MCF 10A (cell line): Measurements from ENCODE around the gene PHLDB3. TPM values are rescaled to one million over a fixed set of nuclear protein-coding genes. Genes with fewer than 3 reads are reported as not detected.

Experiments used
- BruUV-seq: library from RNA; stranded (reverse); fragments of 400-500 nt; replicated peaks from 2 replicates; lab custom pipeline; 2021; lab: Mats Ljungman, UMichigan
- CTCF ChIA-PET: fragments of 300-600 bp; sonication (Branson Sonifier 250); formaldehyde crosslinking; extraction: SDS; loops from one replicate; lab custom pipeline; 2021; ENCODE audit warnings: antibody characterized with exemption, inconsistent platforms; lab: Yijun Ruan, JAX
- POLR2A ChIA-PET: fragments of 300-600, 350-650 bp; sonication (Branson Sonifier 250); formaldehyde crosslinking; extraction: SDS; loops from one replicate; lab custom pipeline; 2020; ENCODE audit warnings: antibody characterized with exemption, inconsistent platforms; lab: Yijun Ruan, JAX
- DNase-seq: peaks from one replicate; pipeline ENCODE4 v3.0.0-alpha.2; 2018; ENCODE audit not compliant: unreplicated experiment
- H3K27ac Mint-ChIP-seq: one replicate; pipeline ENCODE4 v1.8.0; 2022; ENCODE audit warnings: mild to moderate bottlenecking, low read depth, mixed read lengths; ENCODE audit not compliant: unreplicated experiment
- H3K27me3 Mint-ChIP-seq: one replicate; pipeline ENCODE4 v1.8.0; 2022; ENCODE audit warnings: mixed read lengths; ENCODE audit not compliant: insufficient read depth, unreplicated experiment
- H3K36me3 Mint-ChIP-seq: one replicate; pipeline ENCODE4 v1.8.0; 2022; ENCODE audit warnings: mild to moderate bottlenecking, moderate library complexity, mixed read lengths; ENCODE audit not compliant: insufficient read depth, unreplicated experiment
- H3K4me1 Mint-ChIP-seq: one replicate; pipeline ENCODE4 v1.8.0; 2022; ENCODE audit warnings: mixed read lengths; ENCODE audit not compliant: insufficient read depth, unreplicated experiment
- H3K4me3 Mint-ChIP-seq: one replicate; pipeline ENCODE4 v1.8.0; 2022; ENCODE audit warnings: mild to moderate bottlenecking, moderate library complexity, mixed read lengths; ENCODE audit not compliant: unreplicated experiment
- H3K9me3 Mint-ChIP-seq: one replicate; pipeline ENCODE4 v1.8.0; 2022; ENCODE audit warnings: mixed read lengths; ENCODE audit not compliant: unreplicated experiment
- intact Hi-C: fragments of 100-400 bp; cut with micrococcal nuclease; formaldehyde crosslinking; loops from 2 replicates; pipeline ENCODE4 v1.14.1; 2022
- total RNA-seq: library from RNA; stranded (reverse); gene quantifications from 2 replicates; pipeline ENCODE4 v1.2.3, GENCODE V29; 2022
- TF ChIP-seq, protein P1 (sequence below): fragments of 200-600 bp; IDR thresholded peaks from one replicate; pipeline ENCODE4 v1.8.0; 2022; ENCODE audit warnings: antibody characterized with exemption, mild to moderate bottlenecking; ENCODE audit not compliant: unreplicated experiment

Gene PHLDB3
- total RNA-seq, 1 experiment from 2014 or later, result 11.8 TPM

DNA sequence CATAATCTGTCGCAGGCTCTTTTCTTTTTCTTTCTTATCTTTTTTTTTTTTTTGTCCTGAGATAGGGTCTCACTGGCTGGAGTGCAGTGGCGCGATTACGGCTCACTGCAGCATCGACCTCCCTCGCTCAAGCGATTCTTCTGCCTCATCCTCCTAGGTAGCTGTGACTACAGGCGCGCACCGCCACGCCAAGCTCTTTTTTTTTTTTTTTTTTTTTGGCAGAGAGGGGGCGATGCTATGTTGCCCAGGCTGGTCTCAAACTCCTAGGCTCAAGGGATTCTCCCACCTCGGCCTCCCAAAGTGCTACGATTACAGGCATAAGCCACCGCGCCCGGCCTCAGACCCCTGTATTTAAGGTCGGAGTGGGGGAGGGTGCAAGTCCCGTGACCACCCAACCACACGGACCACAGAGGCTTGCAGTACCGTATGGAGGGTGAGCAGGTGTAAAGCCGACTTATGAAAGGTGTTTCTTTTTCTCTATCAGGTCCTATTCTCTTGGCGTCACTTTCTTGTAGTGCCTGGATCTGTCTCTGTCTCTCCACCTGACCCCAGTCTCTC lies 2.0 kb downstream of the PHLDB3 start:
- DNase-seq, result no peak
- Mint-ChIP-seq H3K36me3 (peaks cover 41% of the 10 kb centered on the region), H3K27ac (no peak overlapping the region), H3K4me3 (peak overlapping the region; percentile 90), H3K4me1 (peaks cover 11% of the 10 kb centered on the region), H3K27me3 (no peaks in the 10 kb centered on the region), H3K9me3 (no peaks in the 10 kb centered on the region)
- POLR2A ChIA-PET, result interaction anchor here (1.6 to 3.9 kb wide), 4 partner anchors 23 to 39 kb away, joined by 6 to 29 read pairs (median 12); partner anchors contain the start of genes ETHE1 and ZNF575
- no TSS peak for BruUV-seq
- TF ChIP-seq, protein P1, sequence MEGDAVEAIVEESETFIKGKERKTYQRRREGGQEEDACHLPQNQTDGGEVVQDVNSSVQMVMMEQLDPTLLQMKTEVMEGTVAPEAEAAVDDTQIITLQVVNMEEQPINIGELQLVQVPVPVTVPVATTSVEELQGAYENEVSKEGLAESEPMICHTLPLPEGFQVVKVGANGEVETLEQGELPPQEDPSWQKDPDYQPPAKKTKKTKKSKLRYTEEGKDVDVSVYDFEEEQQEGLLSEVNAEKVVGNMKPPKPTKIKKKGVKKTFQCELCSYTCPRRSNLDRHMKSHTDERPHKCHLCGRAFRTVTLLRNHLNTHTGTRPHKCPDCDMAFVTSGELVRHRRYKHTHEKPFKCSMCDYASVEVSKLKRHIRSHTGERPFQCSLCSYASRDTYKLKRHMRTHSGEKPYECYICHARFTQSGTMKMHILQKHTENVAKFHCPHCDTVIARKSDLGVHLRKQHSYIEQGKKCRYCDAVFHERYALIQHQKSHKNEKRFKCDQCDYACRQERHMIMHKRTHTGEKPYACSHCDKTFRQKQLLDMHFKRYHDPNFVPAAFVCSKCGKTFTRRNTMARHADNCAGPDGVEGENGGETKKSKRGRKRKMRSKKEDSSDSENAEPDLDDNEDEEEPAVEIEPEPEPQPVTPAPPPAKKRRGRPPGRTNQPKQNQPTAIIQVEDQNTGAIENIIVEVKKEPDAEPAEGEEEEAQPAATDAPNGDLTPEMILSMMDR, result no peak
- CTCF ChIA-PET, result interaction anchor here (0.6 to 1.2 kb wide), 5 partner anchors 12 to 579 kb away, joined by 3 to 4 read pairs (median 3); no protein-coding TSS in a partner anchor
- intact Hi-C loops, result no loop called here

DNA sequence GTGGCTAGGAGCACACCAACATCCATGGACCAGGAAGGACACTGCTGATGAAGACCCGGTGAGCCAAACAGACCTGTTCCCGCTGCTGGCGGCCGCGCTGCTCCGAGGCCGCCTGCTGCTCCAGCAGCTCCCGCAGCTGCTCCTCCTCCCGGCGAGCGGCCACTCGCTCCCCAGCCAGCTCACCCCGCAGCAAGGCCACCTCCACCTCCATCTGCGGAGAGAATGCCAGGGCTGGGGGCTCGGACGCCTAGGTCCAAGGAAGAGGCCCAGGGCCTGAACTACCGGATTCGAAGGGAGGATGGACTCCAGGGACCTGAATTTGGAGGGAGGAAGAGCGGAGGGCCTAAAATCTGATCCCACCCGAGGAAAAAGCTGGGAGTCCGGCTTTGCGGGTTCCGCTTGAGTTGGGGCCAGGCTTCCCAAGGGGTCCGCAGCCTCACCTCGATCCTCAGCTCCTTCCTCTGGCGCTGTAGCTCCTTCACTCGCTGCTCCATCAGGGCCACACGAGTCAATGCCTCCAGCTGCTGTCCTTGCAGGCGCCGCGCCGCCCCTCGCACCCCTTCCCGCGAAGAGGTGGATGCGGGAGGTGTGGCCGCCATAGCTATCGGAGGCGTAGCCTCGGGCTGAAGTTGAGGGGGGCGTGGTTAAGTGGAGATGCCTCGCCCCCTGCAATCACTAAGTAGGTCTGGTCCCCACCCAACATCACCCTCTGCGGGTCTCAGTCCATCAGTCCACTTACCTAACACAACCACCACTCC lies 2.7 kb downstream of the PHLDB3 start:
- BruUV-seq, result no TSS peak
- H3K27me3 Mint-ChIP-seq, result no peaks in the 10 kb centered on the region
- TF ChIP-seq, protein P1, result no peak
- no peak for DNase-seq
- H3K9me3 Mint-ChIP-seq, result no peaks in the 10 kb centered on the region
- peaks cover 41% of the 10 kb centered on the region for H3K36me3 Mint-ChIP-seq
- intact Hi-C loops, result no loop called here
- ChIA-PET POLR2A (interaction anchor here (1.3 kb wide), 1 partner anchor 55 kb away, joined by 3 read pairs; no protein-coding TSS in a partner anchor), CTCF (interaction anchor here (0.6 to 0.8 kb wide), 4 partner anchors 9 to 92 kb away, joined by 3 to 4 read pairs (median 4); no protein-coding TSS in a partner anchor)
- peaks cover 11% of the 10 kb centered on the region for H3K4me1 Mint-ChIP-seq
- H3K27ac Mint-ChIP-seq, result no peak overlapping the region
- no peak overlapping the region for H3K4me3 Mint-ChIP-seq

DNA sequence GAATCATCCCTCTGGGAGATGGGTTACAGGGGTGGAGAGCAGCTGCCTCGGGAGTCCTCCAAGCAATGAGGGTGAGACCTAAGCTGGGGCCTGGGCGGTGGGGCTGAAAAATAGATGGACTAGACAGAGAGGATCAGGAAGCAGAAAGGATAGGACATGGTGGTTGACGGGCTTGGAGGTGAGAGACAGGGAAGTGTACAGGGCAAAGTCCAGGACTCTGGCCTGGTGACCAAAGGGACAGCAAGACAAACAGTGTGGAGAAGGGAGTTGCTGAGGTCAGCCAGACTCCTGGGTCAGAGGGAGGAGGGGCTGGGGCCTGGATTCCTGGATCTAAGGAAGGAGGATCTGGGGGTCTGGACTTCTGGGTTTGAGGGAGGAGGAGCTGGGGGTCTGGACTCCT lies 5.5 kb downstream of the PHLDB3 start:
- CTCF ChIA-PET, result interaction anchor here (4.2 kb wide), 1 partner anchor 51 kb away, joined by 20 read pairs; no protein-coding TSS in a partner anchor
- intact Hi-C loops, result no loop called here
- POLR2A ChIA-PET, result no interaction called here
- BruUV-seq, result no TSS peak
- Mint-ChIP-seq H3K9me3 (no peaks in the 10 kb centered on the region), H3K27me3 (no peaks in the 10 kb centered on the region), H3K4me3 (no peak overlapping the region), H3K27ac (no peak overlapping the region), H3K36me3 (peaks cover 33% of the 10 kb centered on the region), H3K4me1 (peaks cover 11% of the 10 kb centered on the region)
- no peak for DNase-seq
- TF ChIP-seq, protein P1, result no peak

DNA sequence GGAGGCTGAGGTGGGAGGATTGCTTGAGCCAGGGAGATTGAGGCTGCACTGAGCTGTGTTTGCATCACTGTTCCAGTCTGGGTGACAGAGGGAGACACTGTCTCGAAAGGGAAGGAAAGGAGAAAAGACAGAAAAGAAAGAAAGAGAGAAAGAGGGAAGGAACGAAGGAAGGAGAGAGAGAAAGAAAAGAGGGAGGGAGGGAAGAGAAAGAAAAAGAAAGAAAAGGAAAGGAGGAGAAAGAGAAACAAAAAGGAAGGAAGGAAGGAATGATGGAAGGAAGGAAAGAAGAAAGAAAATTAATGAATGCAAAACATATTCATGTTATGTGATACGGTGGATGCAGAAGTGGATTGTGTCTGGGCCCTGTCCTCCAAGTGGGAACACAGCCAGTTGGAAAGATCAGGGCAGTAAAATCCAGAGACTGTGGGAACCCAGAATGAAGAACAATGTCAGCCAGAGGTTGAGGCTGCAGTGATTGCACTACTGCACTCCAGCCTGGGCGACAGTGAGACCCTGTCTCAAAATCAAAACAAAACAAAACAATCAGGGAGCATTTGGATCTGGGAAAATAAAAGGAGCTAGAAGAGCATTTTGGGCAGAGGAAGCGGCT lies 6.2 kb downstream of the PHLDB3 start:
- POLR2A ChIA-PET, result no interaction called here
- BruUV-seq, result no TSS peak
- Mint-ChIP-seq H3K27ac (no peak overlapping the region), H3K36me3 (peaks cover 33% of the 10 kb centered on the region), H3K9me3 (no peaks in the 10 kb centered on the region), H3K27me3 (no peaks in the 10 kb centered on the region), H3K4me3 (no peak overlapping the region), H3K4me1 (peaks cover 6% of the 10 kb centered on the region)
- intact Hi-C loops, result no loop called here
- DNase-seq, result no peak
- TF ChIP-seq, protein P1, result no peak
- CTCF ChIA-PET, result interaction anchor here (4.2 kb wide), 1 partner anchor 50 kb away, joined by 20 read pairs; no protein-coding TSS in a partner anchor
